ENCODE data around the gene KCNA10. TPM values are rescaled to one million over a fixed set of nuclear protein-coding genes. Genes with fewer than 3 reads are reported as not detected.

Gene KCNA10
- total and polyA plus RNA-seq, 2 of the 13 experiments (the other 11 are each of a cell fraction or from before 2014, with no cell fraction given) = not detected

GRCh38 chr1:110559157-110559556 lies 40.2 kb upstream of the KCNA10 start:
- intact Hi-C loops (cut with micrococcal nuclease; ENCODE audit: unreplicated experiment) (no loop called here), in situ Hi-C loops (cut with HindIII; ENCODE audit: extremely low pct_ligation_motif_present, low pct_unique_long_range_greater_than_20kb) (loop anchor here (5.0 kb wide), 1 partner anchor 53 kb away; no protein-coding TSS in a partner anchor)
- no peak overlapping the region for H3K9ac ChIP-seq (ENCODE audit: insufficient read depth, low read depth, low read length)
- H2AFZ ChIP-seq (ENCODE audit: low read length) = no peak overlapping the region
- ATAC-seq (no peak), FAIRE-seq (no peak), DNase-seq (ENCODE audit: low spot score) (no peak)
- H3K4me3 ChIP-seq (replicated peaks in 1 of 3; ENCODE audit: insufficient read depth in 1 of 3, low read depth in 2 of 3, low read length in 3 of 3) = no peak overlapping the region
- BruUV-seq (replicated peaks) = no TSS peak
- H3K79me2 ChIP-seq (ENCODE audit: insufficient read depth, low read length) = no peaks in the 10 kb centered on the region
- WGBS (ENCODE audit: low lambda C conversion rate) = 4% methylated on average over 4 of the region's 4 CpGs
- peaks cover 5 to 36% of the 10 kb centered on the region in 2 experiments; a peak in 4 of 5 replicates for H3K27me3 ChIP-seq (ENCODE audit: control insufficient read depth in 1 of 2, insufficient read depth in 2 of 2, low read length in 2 of 2)
- no peak overlapping the region for H3K4me2 ChIP-seq (ENCODE audit: low read depth, low read length)
- H4K20me1 ChIP-seq (ENCODE audit: insufficient read depth, low read length) = peaks cover 5% of the 10 kb centered on the region; the same call in 1 of the 2 replicates
- H3K9me3 ChIP-seq (ENCODE audit: low read length) = no peaks in the 10 kb centered on the region
- no peak overlapping the region for H3K27ac ChIP-seq (ENCODE audit: extremely low read length, insufficient read depth, low read length)
- H3K4me1 ChIP-seq (ENCODE audit: insufficient read depth, low read length) = no peaks in the 10 kb centered on the region
- ChIA-PET POLR2A (no interaction called here), CTCF (ENCODE audit: low intra/inter-chr PET ratio, low total read pairs) (no interaction called here)
- H3K36me3 ChIP-seq (replicated peaks in 1 of 2; ENCODE audit: control insufficient read depth in 1 of 2, insufficient read depth in 2 of 2, low read length in 2 of 2) = no peaks in the 10 kb centered on the region
- TF ChIP-seq ZNF569 (CRISPR knock-in tag; IDR thresholded peaks at IDR 0.05; ENCODE audit: borderline replicate concordance) = no peak
- TF ChIP-seq ZNF547 (CRISPR knock-in tag; IDR thresholded peaks at IDR 0.05) = no peak
- no peak for TF ChIP-seq ZNF570 (CRISPR knock-in tag; IDR thresholded peaks at IDR 0.05; ENCODE audit: borderline replicate concordance)
- TF ChIP-seq FOXK1 (CRISPR knock-in tag; IDR thresholded peaks at IDR 0.05; ENCODE audit: borderline replicate concordance, low read depth) = no peak
- no peak for TF ChIP-seq TCF7L2 (IDR thresholded peaks at IDR 0.05; ENCODE audit: low read depth, low read length)
- TF ChIP-seq TAF15 (IDR thresholded peaks at IDR 0.05; ENCODE audit: low read depth, low read length, poor library complexity, severe bottlenecking) = no peak
- no peak for TF ChIP-seq MED13 (CRISPR knock-in tag; IDR thresholded peaks at IDR 0.05)
- no peak for TF ChIP-seq ZNF263 (CRISPR knock-in tag; IDR thresholded peaks at IDR 0.05)
- TF ChIP-seq ZNF558 (CRISPR knock-in tag; IDR thresholded peaks at IDR 0.05; ENCODE audit: borderline replicate concordance) = no peak
- no peak for TF ChIP-seq ZFX (CRISPR knock-in tag; IDR thresholded peaks at IDR 0.05; ENCODE audit: low read depth)

- TF ChIP-seq HOXA7 (CRISPR knock-in tag; IDR thresholded peaks at IDR 0.05) (no peak), HDAC6 (IDR thresholded peaks at IDR 0.05; ENCODE audit: low read depth, low read length) (no peak)
- TF ChIP-seq, protein P1, sequence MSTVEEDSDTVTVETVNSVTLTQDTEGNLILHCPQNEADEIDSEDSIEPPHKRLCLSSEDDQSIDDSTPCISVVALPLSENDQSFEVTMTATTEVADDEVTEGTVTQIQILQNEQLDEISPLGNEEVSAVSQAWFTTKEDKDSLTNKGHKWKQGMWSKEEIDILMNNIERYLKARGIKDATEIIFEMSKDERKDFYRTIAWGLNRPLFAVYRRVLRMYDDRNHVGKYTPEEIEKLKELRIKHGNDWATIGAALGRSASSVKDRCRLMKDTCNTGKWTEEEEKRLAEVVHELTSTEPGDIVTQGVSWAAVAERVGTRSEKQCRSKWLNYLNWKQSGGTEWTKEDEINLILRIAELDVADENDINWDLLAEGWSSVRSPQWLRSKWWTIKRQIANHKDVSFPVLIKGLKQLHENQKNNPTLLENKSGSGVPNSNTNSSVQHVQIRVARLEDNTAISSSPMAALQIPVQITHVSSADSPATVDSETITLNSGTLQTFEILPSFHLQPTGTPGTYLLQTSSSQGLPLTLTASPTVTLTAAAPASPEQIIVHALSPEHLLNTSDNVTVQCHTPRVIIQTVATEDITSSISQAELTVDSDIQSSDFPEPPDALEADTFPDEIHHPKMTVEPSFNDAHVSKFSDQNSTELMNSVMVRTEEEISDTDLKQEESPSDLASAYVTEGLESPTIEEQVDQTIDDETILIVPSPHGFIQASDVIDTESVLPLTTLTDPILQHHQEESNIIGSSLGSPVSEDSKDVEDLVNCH (CRISPR knock-in tag; IDR thresholded peaks at IDR 0.05) = no peak
Observed at GRCh38 chr1:110557481-110557880, 38.5 kb upstream of the KCNA10 start.

More at GRCh38 chr1:110557481-110557880, 38.5 kb upstream of the KCNA10 start:
- WGBS (ENCODE audit: low lambda C conversion rate) = 4% methylated on average over 2 of the region's 3 CpGs
- H3K79me2 ChIP-seq (ENCODE audit: insufficient read depth, low read length) = no peaks in the 10 kb centered on the region
- no peak overlapping the region for H3K9ac ChIP-seq (ENCODE audit: insufficient read depth, low read depth, low read length)
- no peak for FAIRE-seq
- no peaks in the 10 kb centered on the region for H3K9me3 ChIP-seq (ENCODE audit: low read length)
- peaks cover 5 to 27% of the 10 kb centered on the region in 2 experiments; a peak in 4 of 5 replicates for H3K27me3 ChIP-seq (ENCODE audit: control insufficient read depth in 1 of 2, insufficient read depth in 2 of 2, low read length in 2 of 2)
- in situ Hi-C loops (cut with HindIII; ENCODE audit: extremely low pct_ligation_motif_present, low pct_unique_long_range_greater_than_20kb) (loop anchor here (5.0 kb wide), 1 partner anchor 55 kb away; no protein-coding TSS in a partner anchor), intact Hi-C loops (cut with micrococcal nuclease; ENCODE audit: unreplicated experiment) (no loop called here)
- H4K20me1 ChIP-seq (ENCODE audit: insufficient read depth, low read length) = peaks cover 5% of the 10 kb centered on the region; the same call in 1 of the 2 replicates
- H3K4me1 ChIP-seq (ENCODE audit: insufficient read depth, low read length) = no peaks in the 10 kb centered on the region
- H3K4me2 ChIP-seq (ENCODE audit: low read depth, low read length) = no peak overlapping the region
- H2AFZ ChIP-seq (ENCODE audit: low read length) = no peak overlapping the region
- no peak for DNase-seq (ENCODE audit: low spot score)
- no TSS peak for BruUV-seq (replicated peaks)
- ATAC-seq = no peak
- H3K27ac ChIP-seq (ENCODE audit: extremely low read length, insufficient read depth, low read length) = no peak overlapping the region
- ChIA-PET POLR2A (no interaction called here), CTCF (ENCODE audit: low intra/inter-chr PET ratio, low total read pairs) (no interaction called here)
- no peaks in the 10 kb centered on the region for H3K36me3 ChIP-seq (replicated peaks in 1 of 2; ENCODE audit: control insufficient read depth in 1 of 2, insufficient read depth in 2 of 2, low read length in 2 of 2)
- H3K4me3 ChIP-seq (replicated peaks in 1 of 3; ENCODE audit: insufficient read depth in 1 of 3, low read depth in 2 of 3, low read length in 3 of 3) = no peak overlapping the region

Measured in HepG2 (cell line).